ENCODE measurements around the gene WBP2.
"Not testable (repeated sequence)": the region's sequence is repeated elsewhere in the genome, so short reads cannot be mapped to it uniquely, and the experiment has no call there.

GRCh38 chr17:75810756-75811155 lies 44.4 kb downstream of the WBP2 start:
- TF ChIP-seq POLR2A, CTCF (IDR thresholded peaks at IDR 0.05): not testable (repeated sequence)

All from body of pancreas (tissue), 4 donors.